Endothelial cell of umbilical vein (primary cell): ENCODE data around the gene MCM3AP. TPM values are rescaled to one million over a fixed set of nuclear protein-coding genes. Genes with fewer than 3 reads are reported as not detected.

Experiments used
- BruUV-seq: library from RNA; stranded (reverse); fragments of 400-500 nt; replicated peaks from 2 replicates; lab custom pipeline; 2021; lab: Mats Ljungman, UMichigan
- CTCF ChIA-PET: fragments of 300-600, 350-600 bp; sonication (Branson Sonifier 250); formaldehyde crosslinking; loops from one replicate; lab custom pipeline; 2021; ENCODE audit warnings: antibody characterized with exemption, inconsistent platforms; lab: Charles Lee
- POLR2A ChIA-PET: fragments of 300-600, 350-600 bp; sonication (Branson Sonifier 250); formaldehyde crosslinking; loops from one replicate; lab custom pipeline; 2021; ENCODE audit warnings: antibody characterized with exemption, inconsistent platforms; lab: Charles Lee
- DNase-seq: peaks from one replicate; pipeline ENCODE4 v3.0.0-alpha.2; 2011; ENCODE audit warnings: low read depth, low spot score
- FAIRE-seq: peaks from 2 replicates; lab custom pipeline; 2011; peaks lifted over from hg19 to GRCh38; lab: Jason Lieb, UNC
- H2AFZ ChIP-seq: 2 replicates; pipeline ENCODE4 v1.6.0; 2012; ENCODE audit warnings: low read depth, low read length, control low read depth, inconsistent platforms
- H3K27ac ChIP-seq: 2 replicates; pipeline ENCODE4 v1.5.1; 2011; ENCODE audit warnings: low read depth, mild to moderate bottlenecking, control low read depth, low read length, moderate library complexity; ENCODE audit not compliant: insufficient read depth
- H3K27me3 ChIP-seq, 2 experiments: 2 replicates each; pipeline versions ENCODE4 v1.6.0 to v1.6.1; 2011; ENCODE audit warnings: low read length in 2 of 2, mixed read lengths in 1 of 2; ENCODE audit not compliant: control insufficient read depth in 2 of 2, insufficient read depth in 2 of 2
- H3K36me3 ChIP-seq, 2 experiments: 2 replicates in 1 of 2; 3 replicates in 1 of 2; pipeline ENCODE4 v1.5.1; 2011; ENCODE audit warnings: low read length in 2 of 2, mild to moderate bottlenecking in 1 of 2, moderate library complexity in 1 of 2; ENCODE audit not compliant: control insufficient read depth in 2 of 2, insufficient read depth in 2 of 2; ENCODE audit errors: extremely low read depth in 1 of 2
- H3K4me1 ChIP-seq: 3 replicates; pipeline ENCODE4 v1.5.1; 2011; ENCODE audit warnings: mild to moderate bottlenecking, low read length; ENCODE audit not compliant: control insufficient read depth, insufficient read depth; ENCODE audit errors: extremely low read depth
- H3K4me2 ChIP-seq: 2 replicates; pipeline ENCODE4 v1.6.1; 2011; ENCODE audit warnings: low read length, control low read depth, mixed read lengths; ENCODE audit not compliant: insufficient read depth
- H3K4me3 ChIP-seq, 3 experiments: fragments of 200-600 bp in 1 of 3; sonication (generic), shearing (Covaris generic) in 1 of 3; replicated peaks in 1 of 3; 2 replicates each; pipeline ENCODE4 v1.5.1; 2011 to 2016; ENCODE audit warnings: control low read depth in 3 of 3, low read length in 3 of 3, mild to moderate bottlenecking in 2 of 3, inconsistent platforms in 1 of 3, low read depth in 1 of 3, moderate library complexity in 1 of 3; ENCODE audit not compliant: insufficient read depth in 1 of 3
- H3K79me2 ChIP-seq: 2 replicates; pipeline ENCODE4 v1.6.0; 2012; ENCODE audit warnings: low read length, inconsistent platforms; ENCODE audit not compliant: control insufficient read depth, insufficient read depth
- H3K9ac ChIP-seq: replicated peaks from 2 replicates; pipeline ENCODE3; 2011; ENCODE audit warnings: low read length, control low read depth; ENCODE audit not compliant: insufficient read depth; ENCODE audit errors: extremely low read depth
- H3K9me1 ChIP-seq: replicated peaks from 3 replicates; pipeline ENCODE4 v1.6.0; 2011; ENCODE audit warnings: mild to moderate bottlenecking, low read length; ENCODE audit not compliant: control insufficient read depth, insufficient read depth; ENCODE audit errors: extremely low read depth
- H3K9me3 ChIP-seq: replicated peaks from 2 replicates; pipeline ENCODE4 v1.5.1; 2012; ENCODE audit warnings: low read length, inconsistent platforms; ENCODE audit not compliant: control insufficient read depth, insufficient read depth
- H4K20me1 ChIP-seq: replicated peaks from 2 replicates; pipeline ENCODE3; 2011; ENCODE audit warnings: mild to moderate bottlenecking, low read length; ENCODE audit not compliant: control insufficient read depth, insufficient read depth; ENCODE audit errors: extremely low read depth
- CTCF ChIP-seq, 2 donors: IDR thresholded peaks; 1 replicate in 1 of 2; 2 replicates in 1 of 2; pipeline ENCODE4 v1.5.1; 2011; ENCODE audit warnings: low read length in 2 of 2, mild to moderate bottlenecking in 2 of 2, moderate library complexity in 2 of 2, control low read depth in 1 of 2, inconsistent platforms in 1 of 2, low read depth in 1 of 2; ENCODE audit not compliant: insufficient read depth in 1 of 2; ENCODE audit errors: extremely low read depth in 1 of 2
- EZH2 ChIP-seq: IDR thresholded peaks from 2 replicates; pipeline ENCODE4 v1.6.1; 2012; ENCODE audit warnings: borderline replicate concordance, low read depth, mild to moderate bottlenecking, moderate library complexity, low read length, inconsistent platforms; ENCODE audit not compliant: severe bottlenecking
- FOS ChIP-seq: IDR thresholded peaks from 2 replicates; pipeline ENCODE4 v1.6.1; 2011; ENCODE audit warnings: mild to moderate bottlenecking, low read length, moderate library complexity, borderline replicate concordance; ENCODE audit not compliant: insufficient read depth
- GATA2 ChIP-seq: IDR thresholded peaks from 2 replicates; pipeline ENCODE4 v1.7.0; 2011; ENCODE audit warnings: low read depth, mild to moderate bottlenecking, moderate library complexity, mixed read lengths, low read length; ENCODE audit not compliant: insufficient read length, insufficient read depth
- JUN ChIP-seq: IDR thresholded peaks from 2 replicates; pipeline ENCODE4 v1.6.1; 2011; ENCODE audit warnings: borderline replicate concordance, low read depth; ENCODE audit not compliant: insufficient read length, insufficient read depth
- MAX ChIP-seq: IDR thresholded peaks from 2 replicates; pipeline ENCODE4 v1.6.1; 2011; ENCODE audit not compliant: insufficient read depth, insufficient read length
- MYC ChIP-seq: IDR thresholded peaks from one replicate; pipeline ENCODE4 v1.6.1; 2011; ENCODE audit warnings: mild to moderate bottlenecking, low read depth, low read length
- POLR2A ChIP-seq: IDR thresholded peaks from 2 replicates; pipeline ENCODE4 v1.6.1; 2012; ENCODE audit warnings: low read depth, mild to moderate bottlenecking, control low read depth, low read length
- POLR2AphosphoS5 ChIP-seq: IDR thresholded peaks from 2 replicates; pipeline ENCODE4 v1.6.1; 2012; ENCODE audit warnings: low read depth, mild to moderate bottlenecking, control low read depth, low read length, moderate library complexity; ENCODE audit not compliant: insufficient read depth
- dilution Hi-C: fragments of 300-500 bp; cut with MboI; formaldehyde crosslinking; loops from one replicate; pipeline ENCODE4 v1.15.0; 2019; ENCODE audit warnings: low sequenced_read_pairs; ENCODE audit not compliant: extremely low pct_ligation_motif_present
- intact Hi-C: fragments of 100-400 bp; cut with micrococcal nuclease; formaldehyde crosslinking; loops from one replicate; pipeline ENCODE4 v1.10.0; 2022
- polyA plus RNA-seq, 4 experiments: library from polyadenylated mRNA; depleted of rRNA in 3 of 4; stranded (reverse) in 3 of 4; unstranded in 1 of 4; fragments of >200 nt; gene quantifications; 2 replicates each; pipeline versions ENCODE4 v1.2.1 to v1.2.3, GENCODE V29; 2011 to 2012; ENCODE audit warnings: missing spikeins in 1 of 4
- total RNA-seq: library from RNA; stranded (reverse); gene quantifications from 2 replicates; pipeline ENCODE4 v1.2.3, GENCODE V29; 2021

The MCM3AP gene
- total and polyA plus RNA-seq, 2 donors (not counting 3 experiments of a cell fraction or from before 2014, with no cell fraction given) = 37.9 to 115 TPM

- TF ChIP-seq FOS = no peak
- TF ChIP-seq JUN = no peak
- TF ChIP-seq POLR2A = no peak
- TF ChIP-seq POLR2AphosphoS5 = no peak
- intact Hi-C loops (no loop called here), dilution Hi-C loops (no loop called here)
- FAIRE-seq (no peak), DNase-seq (no peak)
- BruUV-seq = no TSS peak
- Histone ChIP-seq H3K9me1 (no peaks in the 10 kb centered on the region), H3K79me2 (no peaks in the 10 kb centered on the region), H3K36me3 (peaks cover 15 to 38% of the 10 kb centered on the region in 2 experiments), H3K4me3 (no peak overlapping the region), H3K4me1 (no peaks in the 10 kb centered on the region), H3K4me2 (no peak overlapping the region), H3K9ac (no peak overlapping the region), H3K27ac (no peak overlapping the region), H4K20me1 (no peaks in the 10 kb centered on the region), H2AFZ (no peak overlapping the region), H3K27me3 (no peaks in the 10 kb centered on the region), H3K9me3 (no peaks in the 10 kb centered on the region)
- POLR2A ChIA-PET = interaction anchor here (0.6 kb wide), 1 partner anchor 14 kb away, joined by 10 read pairs; no protein-coding TSS in a partner anchor
- CTCF ChIA-PET = interaction anchor here (1.7 to 1.9 kb wide), 2 partner anchors 13 to 68 kb away, joined by 6 to 9 read pairs; no protein-coding TSS in a partner anchor
These were observed 73.4 kb downstream of the MCM3AP start for GRCh38 chr21:46211786-46212720.

- Histone ChIP-seq H4K20me1 (no peaks in the 10 kb centered on the region), H3K9me3 (no peaks in the 10 kb centered on the region), H3K27me3 (no peaks in the 10 kb centered on the region), H3K79me2 (no peaks in the 10 kb centered on the region), H3K9ac (no peak overlapping the region), H3K4me1 (no peaks in the 10 kb centered on the region), H3K36me3 (peaks cover 18 to 42% of the 10 kb centered on the region in 2 experiments), H2AFZ (no peak overlapping the region), H3K27ac (no peak overlapping the region), H3K4me3 (no peak overlapping the region), H3K9me1 (no peaks in the 10 kb centered on the region), H3K4me2 (no peak overlapping the region)
- TF ChIP-seq MAX (no peak), FOS (no peak), MYC (no peak), POLR2AphosphoS5 (no peak), GATA2 (no peak), CTCF (IDR thresholded peaks at IDR 0.05; ENCODE audit: extremely low read depth in 1 of 2, insufficient read depth in 1 of 2, low read depth in 1 of 2, low read length in 2 of 2) (no peak), POLR2A (no peak), JUN (no peak), EZH2 (no peak)
- POLR2A ChIA-PET = interaction anchor here (0.6 kb wide), 1 partner anchor 13 kb away, joined by 10 read pairs; no protein-coding TSS in a partner anchor
- dilution Hi-C loops = no loop called here
- intact Hi-C loops = no loop called here
- no peak for FAIRE-seq
- BruUV-seq = no TSS peak
- DNase-seq = no peak
- CTCF ChIA-PET = interaction anchor here (1.7 to 1.9 kb wide), 2 partner anchors 13 to 68 kb away, joined by 6 to 9 read pairs; no protein-coding TSS in a partner anchor
These were observed 74.0 kb downstream of the MCM3AP start for GRCh38 chr21:46211376-46211775.
